ENCODE results near the gene TTLL9.

GRCh38 chr20:31930779-31931178 is 60.3 kb downstream of the TTLL9 start:
- TF ChIP-seq CTCF (IDR thresholded peaks at IDR 0.05; ENCODE audit: poor library complexity, severe bottlenecking) (no peak), EP300 (conservative IDR thresholded peaks at IDR 0.05; ENCODE audit: poor library complexity, severe bottlenecking) (no peak), TAF1 (IDR thresholded peaks at IDR 0.05; ENCODE audit: low read depth) (no peak), POLR2AphosphoS5 (IDR thresholded peaks at IDR 0.05) (no peak), EZH2 (IDR thresholded peaks at IDR 0.05; ENCODE audit: borderline replicate concordance, insufficient read depth, low read length, poor library complexity, severe bottlenecking) (no peak), MXI1 (conservative IDR thresholded peaks at IDR 0.05; ENCODE audit: poor library complexity, severe bottlenecking) (no peak), REST (IDR thresholded peaks at IDR 0.05; ENCODE audit: borderline replicate concordance) (no peak)

Measured in neural cell (in vitro differentiated cells).